ENCODE results near the gene RFTN1.

DNA sequence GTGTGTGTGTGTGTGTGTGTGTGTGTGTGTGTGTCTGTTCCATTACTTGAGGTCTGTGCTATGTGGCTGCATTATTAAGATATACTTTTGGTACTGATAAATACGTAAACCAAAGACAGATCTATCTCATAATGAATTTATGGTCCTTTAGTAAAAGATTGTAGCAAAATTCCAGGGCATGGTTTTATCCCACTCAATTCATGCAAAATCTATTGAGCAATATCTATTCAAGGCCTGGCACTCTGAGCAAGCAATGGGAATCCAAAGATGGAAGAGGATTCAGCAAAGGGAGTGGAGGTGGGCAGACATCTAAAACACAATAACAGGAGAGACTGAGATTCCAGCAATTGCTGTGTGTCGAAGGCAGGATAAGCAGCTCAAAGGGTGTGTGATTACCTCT, 86.8 kb downstream of the RFTN1 start:
- TF ChIP-seq, protein P1, sequence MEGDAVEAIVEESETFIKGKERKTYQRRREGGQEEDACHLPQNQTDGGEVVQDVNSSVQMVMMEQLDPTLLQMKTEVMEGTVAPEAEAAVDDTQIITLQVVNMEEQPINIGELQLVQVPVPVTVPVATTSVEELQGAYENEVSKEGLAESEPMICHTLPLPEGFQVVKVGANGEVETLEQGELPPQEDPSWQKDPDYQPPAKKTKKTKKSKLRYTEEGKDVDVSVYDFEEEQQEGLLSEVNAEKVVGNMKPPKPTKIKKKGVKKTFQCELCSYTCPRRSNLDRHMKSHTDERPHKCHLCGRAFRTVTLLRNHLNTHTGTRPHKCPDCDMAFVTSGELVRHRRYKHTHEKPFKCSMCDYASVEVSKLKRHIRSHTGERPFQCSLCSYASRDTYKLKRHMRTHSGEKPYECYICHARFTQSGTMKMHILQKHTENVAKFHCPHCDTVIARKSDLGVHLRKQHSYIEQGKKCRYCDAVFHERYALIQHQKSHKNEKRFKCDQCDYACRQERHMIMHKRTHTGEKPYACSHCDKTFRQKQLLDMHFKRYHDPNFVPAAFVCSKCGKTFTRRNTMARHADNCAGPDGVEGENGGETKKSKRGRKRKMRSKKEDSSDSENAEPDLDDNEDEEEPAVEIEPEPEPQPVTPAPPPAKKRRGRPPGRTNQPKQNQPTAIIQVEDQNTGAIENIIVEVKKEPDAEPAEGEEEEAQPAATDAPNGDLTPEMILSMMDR (IDR thresholded peaks at IDR 0.05), result no peak
- no peak for TF ChIP-seq EZH2 (IDR thresholded peaks at IDR 0.05; ENCODE audit: borderline replicate concordance, insufficient read depth, low read depth, low read length, poor library complexity, severe bottlenecking)
